ENCODE data around the gene AGPAT2. TPM values are rescaled to one million over a fixed set of nuclear protein-coding genes. Genes with fewer than 3 reads are reported as not detected.
"Not testable (repeated sequence)": the region's sequence is repeated elsewhere in the genome, so short reads cannot be mapped to it uniquely, and the experiment has no call there.

The AGPAT2 gene
- total RNA-seq, 2 donors from 2014 or later = 152 to 211 TPM

GRCh38 chr9:136642439-136642921 lies 44.8 kb downstream of the AGPAT2 start:
- ATAC-seq = no peak
- intact Hi-C loops (cut with DNase I, micrococcal nuclease) = no loop called here
- no peak for DNase-seq

DNA sequence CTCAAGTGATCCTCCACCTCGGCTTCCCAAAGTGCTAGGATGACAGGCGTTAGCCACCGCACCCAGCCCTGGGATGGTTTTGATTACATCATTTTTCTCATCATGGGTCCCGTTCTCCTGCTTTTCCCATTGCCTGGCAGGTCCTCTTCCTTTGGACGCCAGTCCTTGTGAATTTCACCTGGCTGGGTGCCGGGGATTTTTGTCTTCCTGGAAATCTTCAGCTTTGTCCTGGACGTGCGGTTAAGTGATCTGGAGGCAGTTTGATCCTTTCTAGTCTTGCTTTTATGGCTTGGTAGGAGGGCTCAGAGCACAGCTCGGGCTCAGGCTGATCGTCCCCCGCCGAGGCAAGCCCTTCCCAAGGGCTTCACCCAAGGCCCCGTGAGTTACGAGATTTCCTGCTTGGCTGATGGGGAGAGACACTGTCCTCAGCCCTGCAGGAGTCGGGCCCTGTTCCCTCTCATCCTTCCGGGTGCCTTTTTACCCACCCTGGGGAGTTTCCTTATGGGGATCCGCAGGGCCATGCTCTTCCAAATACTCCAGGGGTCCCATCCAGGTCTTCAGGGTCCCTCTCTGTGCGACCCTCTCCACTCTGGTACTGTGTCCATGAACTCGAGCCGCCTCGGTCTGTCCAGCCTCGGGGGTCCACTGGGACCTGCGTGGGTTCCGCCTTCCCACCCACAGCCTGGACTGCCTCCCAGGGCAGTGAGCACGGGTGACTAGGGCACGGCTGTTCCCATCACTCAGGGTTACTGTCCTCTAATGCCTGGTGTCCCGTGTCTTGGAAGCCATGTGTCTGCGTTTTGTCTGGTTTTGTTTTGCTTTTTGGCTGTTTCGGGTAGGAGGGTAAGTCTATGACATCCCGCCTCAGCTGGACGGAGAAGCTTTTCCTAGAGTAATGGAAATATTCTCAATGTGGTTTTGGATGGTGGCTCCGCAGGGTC lies 46.8 kb downstream of the AGPAT2 start:
- intact Hi-C loops (cut with DNase I, micrococcal nuclease) = no loop called here

GRCh38 chr9:136634904-136635303 lies 52.4 kb downstream of the AGPAT2 start:
- intact Hi-C loops (cut with DNase I, micrococcal nuclease) = loop anchor here in 1 of 2 donors (5.0 kb wide), 1 partner anchor 148 kb away; no protein-coding TSS in a partner anchor
- ATAC-seq = no peak

More for the DNA sequence above, 46.8 kb downstream of the AGPAT2 start:
- ATAC-seq = no peak
- no peak for DNase-seq

DNA sequence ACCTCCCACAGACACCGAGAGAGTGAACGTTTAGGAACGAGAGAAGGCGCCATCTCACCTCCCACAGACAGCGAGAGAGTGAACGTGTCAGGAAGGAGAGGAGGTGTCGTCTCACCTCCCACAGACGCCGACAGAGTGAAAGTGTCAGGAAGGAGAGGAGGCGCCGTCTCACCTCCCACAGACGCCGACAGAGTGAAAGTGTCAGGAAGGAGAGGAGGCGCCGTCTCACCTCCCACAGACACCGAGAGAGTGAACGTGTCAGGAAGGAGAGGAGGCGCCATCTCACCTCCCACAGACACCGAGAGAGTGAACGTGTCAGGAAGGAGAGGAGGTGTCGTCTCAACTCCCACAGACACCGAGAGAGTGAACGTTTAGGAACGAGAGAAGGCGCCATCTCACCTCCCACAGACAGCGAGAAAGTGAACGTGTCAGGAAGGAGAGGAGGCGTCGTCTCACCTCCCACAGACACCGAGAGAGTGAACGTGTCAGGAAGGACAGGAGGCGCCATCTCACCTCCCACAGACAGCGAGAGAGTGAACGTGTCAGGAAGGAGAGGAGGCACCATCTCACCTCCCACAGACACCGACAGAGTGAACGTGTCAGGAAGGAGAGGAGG lies 54.7 kb downstream of the AGPAT2 start:
- intact Hi-C loops (cut with DNase I, micrococcal nuclease) = loop anchor here in 1 of 2 donors (5.0 kb wide), 1 partner anchor 145 kb away; no protein-coding TSS in a partner anchor
- not testable (repeated sequence) for DNase-seq

More at GRCh38 chr9:136634904-136635303, 52.4 kb downstream of the AGPAT2 start:
- DNase-seq = no peak

DNA sequence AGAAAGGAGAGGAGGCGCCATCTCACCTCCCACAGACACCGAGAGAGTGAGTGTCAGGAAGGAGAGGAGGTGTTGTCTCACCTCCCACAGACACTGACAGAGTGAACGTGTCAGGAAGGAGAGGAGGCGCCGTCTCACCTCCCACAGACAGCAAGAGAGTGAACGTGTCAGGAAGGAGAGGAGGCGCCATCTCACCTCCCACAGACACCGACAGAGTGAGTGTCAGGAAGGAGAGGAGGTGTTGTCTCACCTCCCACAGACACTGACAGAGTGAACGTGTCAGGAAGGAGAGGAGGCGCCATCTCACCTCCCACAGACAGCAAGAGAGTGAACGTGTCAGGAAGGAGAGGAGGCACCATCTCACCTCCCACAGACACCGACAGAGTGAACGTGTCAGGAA lies 55.2 kb downstream of the AGPAT2 start:
- not testable (repeated sequence) for DNase-seq, ATAC-seq
- intact Hi-C loops (cut with DNase I, micrococcal nuclease) = loop anchor here in 1 of 2 donors (5.0 kb wide), 1 partner anchor 145 kb away; no protein-coding TSS in a partner anchor

More for the DNA sequence above, 54.7 kb downstream of the AGPAT2 start:
- not testable (repeated sequence) for ATAC-seq

DNA sequence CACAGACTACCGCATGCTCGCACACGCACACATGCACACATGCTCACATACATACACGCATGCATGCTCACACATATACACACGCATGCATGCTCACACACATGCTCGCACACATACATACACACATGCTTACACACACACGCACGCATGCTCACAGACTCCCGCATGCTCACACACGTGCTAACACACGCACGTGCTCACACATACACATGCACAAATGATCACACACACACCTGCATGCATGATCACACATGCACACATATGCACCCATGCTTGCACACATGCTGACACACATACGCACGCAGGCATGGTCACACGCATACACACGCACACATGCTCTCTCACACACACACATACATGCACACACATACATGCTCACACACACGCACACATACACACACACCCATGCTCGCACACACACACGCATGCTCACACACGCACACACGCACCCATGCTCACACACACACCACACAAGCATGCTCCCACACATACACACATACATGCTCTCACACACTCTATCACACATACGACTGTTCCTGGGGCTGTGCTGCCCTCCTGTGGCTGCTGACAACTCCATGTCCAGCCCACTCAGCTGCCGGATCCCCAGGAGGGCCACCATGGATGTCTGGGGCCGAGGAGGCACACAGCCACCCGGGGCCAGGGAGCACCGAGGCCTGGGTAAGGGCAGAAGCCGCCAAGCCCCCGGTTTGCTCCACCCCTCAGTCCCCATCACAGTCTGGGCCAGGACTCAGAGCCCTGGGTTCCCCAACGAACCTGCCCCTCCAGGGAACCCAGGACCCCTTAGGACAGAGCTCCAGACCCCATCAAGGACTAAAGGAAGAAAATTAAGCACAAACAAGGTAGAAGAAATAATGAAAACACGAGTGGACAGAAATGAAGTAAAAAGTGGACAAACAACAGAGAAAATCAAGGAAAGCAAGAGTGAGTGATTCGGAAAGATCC lies 55.9 kb downstream of the AGPAT2 start:
- DNase-seq (peak; percentile 71 to 86), ATAC-seq (peak; percentile 66)
- intact Hi-C loops (cut with DNase I, micrococcal nuclease) = loop anchor here (2.0 to 5.0 kb wide), 2 partner anchors 144 to 147 kb away; no protein-coding TSS in a partner anchor

DNA sequence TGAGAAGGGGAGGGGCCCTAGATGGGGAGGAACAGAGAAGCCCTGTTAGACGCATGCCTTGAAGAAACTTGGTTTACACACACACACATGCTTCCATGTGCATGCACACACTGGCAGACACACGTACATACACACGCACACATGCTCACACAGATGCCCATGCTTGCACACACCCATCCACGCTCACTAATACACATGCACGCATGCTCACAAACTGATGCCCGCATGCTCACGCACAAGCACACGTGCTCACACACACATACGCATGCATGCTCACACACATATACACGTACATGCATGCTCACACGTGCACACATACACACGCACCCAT lies 56.6 kb downstream of the AGPAT2 start:
- ATAC-seq (no peak), DNase-seq (no peak)
- intact Hi-C loops (cut with DNase I, micrococcal nuclease) = loop anchor here (2.0 to 5.0 kb wide), 2 partner anchors 143 to 146 kb away; no protein-coding TSS in a partner anchor

DNA sequence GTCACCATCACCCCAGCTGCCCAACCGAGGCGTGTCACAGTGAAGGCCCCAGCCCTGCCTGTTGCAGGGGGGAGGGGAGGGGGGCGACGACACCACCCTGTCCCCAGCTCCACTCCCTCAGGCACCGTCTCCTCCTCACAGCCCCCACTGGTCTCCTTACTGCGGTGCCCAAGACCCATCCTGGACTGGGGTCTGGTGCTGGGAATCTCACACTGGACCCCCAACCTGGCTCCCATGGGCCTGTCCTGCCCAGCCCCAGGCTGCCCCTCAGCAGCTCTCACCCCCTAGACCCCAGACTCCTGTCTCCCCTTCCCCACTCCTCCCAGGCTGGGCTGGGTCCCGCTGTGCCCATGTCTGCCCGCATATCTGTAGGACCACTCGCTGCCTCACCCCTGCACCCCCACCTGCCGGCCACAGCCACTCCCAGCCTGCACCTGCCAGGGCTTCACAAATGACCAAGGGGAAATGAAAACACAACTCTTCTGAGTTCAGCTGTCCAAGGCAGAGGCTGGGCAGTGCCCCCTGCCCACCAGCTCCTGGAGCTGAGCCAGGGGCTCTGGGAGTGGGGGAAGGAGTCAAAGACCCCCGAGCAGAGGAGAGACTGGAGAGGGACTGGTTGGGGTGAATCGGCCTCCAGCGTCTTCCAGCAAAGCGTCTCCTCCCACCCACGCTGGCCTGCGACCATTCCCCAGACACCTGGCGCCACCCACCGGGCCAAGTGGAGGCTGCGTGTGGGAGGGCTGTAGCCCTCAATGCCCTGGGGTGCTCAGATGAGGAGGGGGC lies 57.2 kb downstream of the AGPAT2 start:
- intact Hi-C loops (cut with DNase I, micrococcal nuclease) = loop anchor here (2.0 to 5.0 kb wide), 3 partner anchors 139 to 145 kb away; no protein-coding TSS in a partner anchor
- DNase-seq (peak; percentile 56 to 79), ATAC-seq (peak; percentile 54)

DNA sequence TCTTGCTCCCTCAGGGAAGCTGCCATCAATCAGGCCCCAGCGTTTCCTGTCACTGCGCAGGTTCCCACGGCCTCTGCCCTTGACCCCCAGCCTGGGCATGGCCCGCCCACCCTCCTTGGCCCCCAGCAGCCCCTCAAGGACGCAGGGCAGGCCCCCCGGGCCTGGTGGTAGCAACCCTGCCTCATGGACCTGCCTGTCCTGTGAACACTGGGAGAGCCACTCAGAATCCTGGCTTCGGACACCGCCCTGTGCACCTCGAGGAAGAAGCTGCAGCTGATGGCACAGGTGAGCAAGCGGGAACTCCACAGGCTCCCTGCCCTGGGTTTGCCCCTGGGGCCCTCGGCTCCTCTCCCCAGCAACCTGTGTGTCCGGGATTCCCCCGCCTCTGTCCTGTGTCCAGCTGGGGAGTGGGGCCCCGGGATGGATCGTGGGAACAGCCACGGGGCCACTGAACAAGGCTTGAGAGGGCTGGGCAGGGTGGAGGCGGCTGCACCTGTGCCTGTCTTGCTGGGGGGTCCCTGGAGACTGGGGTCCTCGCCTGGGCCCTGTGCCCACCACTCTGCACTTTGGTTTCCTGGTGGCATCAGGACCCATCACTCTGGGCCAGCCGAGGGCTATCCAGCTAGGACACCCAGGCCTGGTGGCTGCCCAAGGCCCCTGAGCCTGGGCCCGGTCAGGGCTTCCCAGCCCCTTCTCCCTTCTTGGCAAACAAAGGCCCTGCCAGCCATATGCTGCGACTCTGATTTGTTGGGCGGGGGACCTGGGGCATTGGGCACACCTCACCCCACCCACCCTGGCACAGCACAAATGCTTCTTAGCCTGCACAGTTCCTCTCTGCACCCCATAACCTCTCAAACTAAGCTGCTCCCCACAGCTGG lies 58.0 kb downstream of the AGPAT2 start:
- peak; percentile 23 for ATAC-seq
- intact Hi-C loops (cut with DNase I, micrococcal nuclease) = loop anchor here in 1 of 2 donors (2.0 kb wide), 1 partner anchor 138 kb away; no protein-coding TSS in a partner anchor
- peak; percentile 51 to 61 for DNase-seq

DNA sequence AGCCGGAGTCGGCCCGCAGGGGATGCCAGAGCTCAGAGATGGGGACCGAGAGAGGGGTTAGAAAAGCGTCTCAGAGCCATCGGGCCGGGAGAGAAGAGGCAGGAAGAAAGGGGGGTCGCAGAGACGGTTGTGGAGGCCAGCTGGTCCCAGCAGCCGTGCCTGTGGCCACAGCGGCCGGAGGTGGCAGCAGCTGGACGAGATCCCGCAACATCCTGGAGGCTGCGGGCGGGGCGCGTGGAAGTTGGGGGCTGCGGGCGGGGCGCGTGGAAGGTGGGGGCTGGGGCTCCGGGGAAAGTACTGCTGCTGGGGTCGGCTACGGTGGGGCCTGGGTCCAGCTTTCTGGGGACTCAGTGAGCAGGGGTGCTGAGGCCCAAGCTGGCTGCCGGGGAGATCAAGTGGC lies 59.0 kb downstream of the AGPAT2 start:
- ATAC-seq (no peak), DNase-seq (no peak)
- intact Hi-C loops (cut with DNase I, micrococcal nuclease) = loop anchor here in 1 of 2 donors (2.0 kb wide), 1 partner anchor 137 kb away; no protein-coding TSS in a partner anchor

DNA sequence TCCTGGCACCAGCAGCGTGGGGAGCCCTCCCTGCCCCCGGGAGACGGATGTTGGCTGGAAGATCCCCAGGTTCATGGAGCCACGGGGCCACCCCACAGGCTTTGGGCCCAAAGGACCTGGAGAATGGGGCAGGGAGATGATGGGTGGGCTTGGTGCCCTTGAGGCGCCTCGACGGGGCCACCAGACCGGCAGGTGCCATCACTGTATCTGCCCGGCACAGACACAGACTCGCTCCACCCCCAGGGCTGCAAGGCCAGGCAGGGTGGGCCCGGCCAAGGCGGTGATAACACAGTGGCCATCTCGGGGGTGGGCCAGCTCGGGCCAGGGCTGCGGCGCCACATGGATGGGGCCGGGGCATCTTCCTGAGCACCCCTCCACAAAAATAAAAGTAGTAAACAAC lies 59.6 kb downstream of the AGPAT2 start:
- DNase-seq (peak in 1 of 2 donors; percentile 32), ATAC-seq (no peak)
- intact Hi-C loops (cut with DNase I, micrococcal nuclease) = loop anchor here in 1 of 2 donors (2.0 kb wide), 1 partner anchor 137 kb away; no protein-coding TSS in a partner anchor

DNA sequence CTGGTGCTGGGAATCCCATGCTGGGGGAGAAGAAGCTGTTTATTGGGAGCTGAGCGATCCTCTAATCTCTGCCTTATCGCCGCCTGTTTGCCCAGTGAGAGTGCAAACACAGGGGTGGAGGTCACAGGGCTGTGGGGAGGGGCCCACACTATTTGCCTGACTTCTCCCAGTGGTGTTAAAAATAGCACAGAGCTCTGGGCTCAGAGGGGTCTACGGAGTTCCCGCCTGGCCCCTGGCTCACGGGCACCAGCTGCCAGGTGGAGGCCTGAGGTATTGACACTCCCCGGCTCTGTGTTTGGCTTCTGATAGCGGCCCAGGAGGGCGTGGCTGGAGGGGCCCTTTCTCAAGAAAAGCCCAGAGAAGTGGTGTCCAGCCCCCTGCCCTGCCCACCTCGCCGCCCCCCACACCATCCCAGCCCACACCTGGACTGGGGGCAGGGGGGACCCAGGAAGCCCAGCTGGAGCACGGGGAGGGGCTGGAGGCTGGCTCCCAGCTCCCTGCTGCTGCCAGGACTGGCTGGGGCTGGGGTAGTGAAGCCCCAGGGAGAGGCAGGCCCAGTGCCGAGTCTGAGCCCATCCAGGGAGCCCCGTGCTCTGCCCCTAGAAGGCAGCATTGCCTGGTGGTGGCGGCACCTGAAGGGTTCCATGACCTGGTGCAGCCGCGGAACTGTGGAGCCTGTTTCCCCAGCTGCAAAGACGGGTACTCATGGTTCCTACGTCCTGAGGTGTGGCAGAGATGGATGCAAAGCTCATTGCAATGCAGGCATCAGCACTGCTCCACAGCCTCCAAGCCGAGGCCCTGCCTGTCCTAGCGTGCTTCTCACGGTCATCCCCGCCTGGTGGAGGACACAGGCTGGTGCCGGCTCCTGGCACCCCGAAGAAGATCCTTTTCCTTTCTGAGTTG lies 60.3 kb downstream of the AGPAT2 start:
- DNase-seq (peak; percentile 64 to 75), ATAC-seq (peak; percentile 42)
- intact Hi-C loops (cut with DNase I, micrococcal nuclease) = no loop called here

GRCh38 chr9:136626066-136626725 lies 61.1 kb downstream of the AGPAT2 start:
- ATAC-seq (no peak), DNase-seq (peak; percentile 20 to 34)
- intact Hi-C loops (cut with DNase I, micrococcal nuclease) = no loop called here

DNA sequence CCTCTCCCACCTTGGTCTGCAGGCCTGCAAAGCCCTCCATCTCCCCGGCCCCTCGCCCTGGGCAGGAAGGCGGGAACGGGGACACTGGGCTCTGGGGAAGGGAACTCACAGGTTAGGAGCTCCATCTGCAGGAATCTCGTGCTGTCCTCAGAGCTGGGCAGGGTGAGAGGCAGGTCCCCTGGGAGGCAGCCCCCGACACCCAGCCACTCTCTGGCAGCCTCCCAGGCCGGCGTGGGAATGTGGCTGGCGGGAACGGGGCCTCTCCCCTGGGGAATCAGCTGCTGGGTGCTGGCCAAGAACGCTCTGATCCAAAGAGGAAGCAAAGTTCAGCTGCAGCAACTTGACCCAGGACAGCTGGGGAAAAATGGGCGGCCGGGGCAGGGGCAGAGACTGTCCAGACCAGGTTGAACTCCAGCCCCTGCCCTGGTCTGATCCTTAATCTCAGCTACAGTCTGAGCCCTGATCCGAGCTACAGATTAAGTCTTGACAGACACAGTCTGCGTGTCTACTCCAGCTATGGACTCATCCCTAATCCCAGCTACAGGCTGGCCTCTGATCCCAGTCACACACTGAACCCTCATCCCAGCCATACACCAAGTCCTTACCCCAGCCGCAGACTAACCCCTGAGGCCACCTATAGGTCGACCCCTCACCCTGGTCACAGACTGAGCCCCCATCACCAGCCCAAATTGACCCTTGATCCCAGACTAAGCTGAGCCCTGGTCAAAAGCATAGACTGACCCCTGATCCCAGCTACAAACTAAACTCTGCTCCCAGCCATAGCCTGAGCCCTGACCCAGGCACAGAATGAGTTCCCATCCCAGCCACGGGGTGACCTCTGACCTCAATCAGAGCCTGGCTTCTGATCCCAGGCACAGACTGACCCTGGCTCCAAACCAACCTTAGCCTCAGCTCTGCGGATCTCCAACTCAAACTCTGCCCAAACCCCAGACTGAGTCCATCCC lies 61.9 kb downstream of the AGPAT2 start:
- ATAC-seq (peak; percentile 55), DNase-seq (peak; percentile 88 to 91)
- intact Hi-C loops (cut with DNase I, micrococcal nuclease) = no loop called here

All from left colon (tissue), 2 donors.